Cerebellar cortex (tissue), 1 donor: ENCODE data around the gene AKAP12.

ENCODE experiments used
- DNase-seq: peaks from one replicate; pipeline ENCODE4 v3.0.0-alpha.2; 2015; ENCODE audit warnings: low spot score

The AKAP12 gene

DNA sequence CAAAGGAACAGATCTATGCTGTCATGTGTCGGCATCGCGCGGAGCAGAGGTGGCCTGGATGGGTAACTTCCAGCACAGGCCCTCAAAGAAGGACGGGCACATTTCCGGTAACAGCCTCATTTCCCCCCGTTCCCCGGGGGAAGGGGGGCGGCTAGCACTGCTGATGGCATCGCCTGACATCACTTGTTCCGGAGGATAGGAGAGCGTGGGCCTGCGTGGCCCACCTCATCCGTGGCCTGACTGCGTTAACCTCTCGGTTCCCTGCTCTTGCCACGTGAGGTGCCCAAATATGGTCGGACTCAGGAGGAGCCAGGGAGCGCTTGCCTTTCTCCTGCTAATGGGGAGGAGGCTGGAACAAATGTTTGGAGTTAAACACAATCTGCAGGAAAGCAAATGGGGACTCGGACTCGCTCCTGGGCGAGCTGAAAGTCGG lies at the start of gene AKAP12:
Gene AKAP12 (plus strand): TSS at position 365 of the 433 bp plus-strand sequence. CDS start 596 bp downstream, outside the sequence.
- DNase-seq, result peak; percentile 81

DNA sequence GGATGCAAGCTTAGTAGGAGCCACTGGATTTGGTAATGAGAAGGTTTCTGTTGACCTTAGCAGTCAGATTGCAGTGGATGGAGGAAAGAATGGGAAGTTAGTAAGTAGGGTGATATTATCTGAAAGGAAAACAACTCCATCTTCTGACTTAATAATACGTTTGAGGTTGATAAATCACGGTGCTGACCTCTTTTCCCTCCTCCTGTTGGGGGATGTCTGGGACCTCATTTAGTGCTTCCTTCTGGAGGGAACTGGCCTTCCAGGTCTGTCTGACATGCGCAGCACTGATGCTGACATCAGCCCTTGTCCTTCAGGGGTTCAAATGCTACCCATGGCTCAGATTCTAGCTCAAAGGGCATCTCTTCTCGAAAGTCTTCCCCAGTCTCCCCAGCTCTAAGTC lies 48.2 kb upstream of the AKAP12 start:
- no peak for DNase-seq

- DNase-seq, result no peak
These were observed 43.2 kb upstream of the AKAP12 start for GRCh38 chr6:151196555-151196954.

- DNase-seq, result no peak
These were observed 42.2 kb upstream of the AKAP12 start for GRCh38 chr6:151197556-151197955.

DNA sequence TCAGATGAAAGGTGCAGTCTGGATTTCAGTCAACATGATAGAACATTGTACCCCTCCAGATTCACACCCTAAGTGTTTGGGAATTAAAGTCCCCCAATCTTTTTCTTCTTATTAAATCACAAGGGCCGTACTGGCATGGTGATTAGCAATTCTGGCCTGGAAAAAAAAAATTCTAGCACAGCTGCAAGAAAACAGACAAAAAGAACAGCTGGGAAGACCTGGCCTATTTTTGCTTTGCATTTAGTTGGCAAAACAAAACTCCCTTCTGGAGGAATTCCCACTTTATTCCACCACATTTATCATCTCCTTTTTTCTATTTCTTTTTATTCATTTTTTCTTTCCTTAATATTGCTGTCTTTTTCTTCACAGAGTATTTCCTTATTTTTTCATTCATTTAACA lies 39.8 kb upstream of the AKAP12 start:
- DNase-seq, result no peak

GRCh38 chr6:151205721-151206600 lies 33.8 kb upstream of the AKAP12 start:
- DNase-seq, result no peak

GRCh38 chr6:151207674-151208073 lies 32.1 kb upstream of the AKAP12 start:
- DNase-seq, result no peak

GRCh38 chr6:151209071-151209831 lies 30.5 kb upstream of the AKAP12 start:
- DNase-seq, result peak; percentile 58

DNA sequence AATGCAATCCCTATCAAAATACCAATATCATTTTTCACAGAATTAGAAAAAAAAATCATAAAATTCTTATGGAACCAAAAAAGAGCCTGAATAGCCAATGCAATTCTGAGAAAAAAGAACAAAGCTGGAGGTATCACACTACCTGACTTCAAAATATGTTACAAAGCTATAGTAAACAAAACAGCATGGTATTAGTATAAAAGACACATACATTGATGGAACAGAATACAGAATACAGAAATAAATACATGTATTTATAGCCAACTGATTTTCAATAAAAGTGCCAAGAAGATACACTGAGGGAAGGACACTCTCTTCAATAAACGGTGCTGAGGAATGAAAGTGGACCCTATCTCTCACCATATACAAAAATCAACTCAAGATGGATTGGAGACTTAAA lies 28.7 kb upstream of the AKAP12 start:
- no peak for DNase-seq

DNA sequence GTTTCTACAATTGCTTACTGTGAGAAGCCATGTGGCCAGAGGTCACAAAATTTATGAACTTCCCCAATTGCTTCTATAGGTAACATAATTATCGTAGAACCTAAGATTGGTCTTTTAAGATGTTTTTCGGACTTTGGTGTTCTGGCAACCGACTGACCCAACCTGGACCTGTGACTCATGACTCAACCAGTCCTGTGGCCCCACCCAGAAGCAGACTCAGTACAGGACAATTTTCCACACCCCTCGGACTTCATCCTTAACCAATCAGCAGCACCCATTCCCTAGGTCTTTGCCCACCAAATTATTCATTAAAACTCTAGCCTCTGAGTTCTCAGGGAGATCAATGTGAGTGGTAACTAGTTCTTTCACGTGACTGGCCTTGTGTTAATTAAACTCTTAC lies 26.4 kb upstream of the AKAP12 start:
- no peak for DNase-seq

- no peak for DNase-seq
These were observed 23.8 kb upstream of the AKAP12 start for GRCh38 chr6:151215999-151216398.

GRCh38 chr6:151216804-151217203 lies 23.0 kb upstream of the AKAP12 start:
- DNase-seq, result no peak

- DNase-seq, result no peak
These were observed 20.6 kb upstream of the AKAP12 start for GRCh38 chr6:151219192-151219591.

GRCh38 chr6:151224076-151224475 lies 15.7 kb upstream of the AKAP12 start:
- DNase-seq, result no peak

GRCh38 chr6:151225919-151226318 lies 13.8 kb upstream of the AKAP12 start:
- DNase-seq, result no peak

DNA sequence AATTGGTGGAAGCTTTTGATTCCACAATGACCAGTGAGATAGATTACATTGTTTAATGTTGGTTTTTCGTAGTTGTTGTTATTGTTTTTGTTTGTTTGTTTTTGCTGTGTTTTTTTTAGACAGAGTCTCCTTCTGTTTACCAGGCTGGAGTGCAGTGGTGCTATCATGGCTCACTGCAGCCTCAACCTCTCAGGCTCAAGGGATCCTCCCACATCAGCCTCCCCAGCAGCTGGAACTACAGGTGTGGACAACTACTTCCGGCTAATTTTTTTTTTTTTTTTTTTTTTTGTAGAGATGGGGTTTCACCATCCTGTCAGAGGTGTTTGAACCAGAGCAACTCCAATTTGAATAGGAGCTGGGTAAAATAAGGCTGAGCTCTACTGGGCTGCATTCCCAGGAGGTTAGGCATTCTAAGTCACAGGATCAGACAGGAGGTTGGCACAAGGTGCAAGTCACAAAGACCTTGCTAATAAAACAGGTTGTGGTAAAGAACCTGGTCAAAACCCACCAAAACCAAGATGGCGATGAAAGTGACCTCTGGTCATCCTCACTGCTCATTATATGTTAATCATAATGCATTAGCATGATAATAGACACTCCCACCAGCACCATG lies 10.9 kb upstream of the AKAP12 start:
- DNase-seq, result no peak

- no peak for DNase-seq
These were observed 10.1 kb upstream of the AKAP12 start for GRCh38 chr6:151229401-151230276.

GRCh38 chr6:151230277-151230577 lies 9.5 kb upstream of the AKAP12 start:
- DNase-seq, result no peak

DNA sequence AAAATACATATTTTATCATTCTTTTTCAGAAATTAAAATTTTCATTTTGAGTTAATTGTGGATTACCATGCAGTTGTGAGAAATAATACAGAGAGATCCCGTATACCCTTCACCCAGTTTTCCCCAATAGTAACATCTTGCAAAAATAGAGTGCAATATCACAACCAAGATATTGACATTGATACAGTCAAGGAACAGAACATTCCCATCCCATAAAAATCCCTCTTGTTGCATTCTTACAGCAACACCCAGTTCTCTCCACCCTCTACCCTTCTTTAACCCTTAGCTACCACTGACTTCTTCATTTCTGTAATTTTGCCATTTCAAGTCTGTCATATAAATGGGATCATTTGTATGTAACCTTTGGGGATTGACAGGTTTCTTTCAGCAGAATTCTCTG lies 6.9 kb upstream of the AKAP12 start:
- DNase-seq, result no peak

DNA sequence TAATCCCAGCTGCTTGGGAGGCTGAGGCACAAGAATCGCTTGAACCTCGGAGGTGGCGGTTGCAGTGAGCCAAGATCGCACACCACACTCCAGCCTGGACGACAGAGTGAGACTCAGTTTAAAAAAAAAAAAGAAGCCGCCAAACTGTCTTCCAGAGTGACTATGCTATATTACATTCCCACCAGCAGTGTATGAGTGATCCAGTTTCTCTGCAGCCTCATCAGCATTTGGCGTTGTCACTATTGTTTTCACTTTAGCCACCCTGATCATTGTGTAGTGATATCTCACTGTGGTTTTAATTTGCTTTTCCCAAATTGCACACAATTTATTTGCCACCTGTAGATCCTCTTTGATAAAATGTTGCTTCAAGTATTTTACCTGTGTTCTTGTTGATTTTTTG lies 6.0 kb upstream of the AKAP12 start:
- DNase-seq, result no peak

GRCh38 chr6:151236668-151237401 lies 2.9 kb upstream of the AKAP12 start:
- DNase-seq, result no peak
